Esophagus squamous epithelium (tissue), 4 donors: ENCODE measurements around the gene SLC34A2.

ENCODE experiments used
- POLR2A ChIP-seq, 4 donors: fragments of 450-650 bp; IDR thresholded peaks; one replicate each; pipeline ENCODE4 v1.6.1; 2017; ENCODE audit warnings: antibody characterized with exemption in 4 of 4, mild to moderate bottlenecking in 4 of 4, moderate library complexity in 3 of 4
- TF ChIP-seq, protein P1 (sequence below), 6 experiments: fragments of 450-650 bp in 4 of 6; fragments of 200-600 bp in 2 of 6; sonication (generic) in 2 of 6; IDR thresholded peaks; one replicate each; pipeline ENCODE4 v1.5.1; 2016 to 2019; ENCODE audit warnings: antibody characterized with exemption in 6 of 6, mild to moderate bottlenecking in 4 of 6, moderate library complexity in 4 of 6

DNA sequence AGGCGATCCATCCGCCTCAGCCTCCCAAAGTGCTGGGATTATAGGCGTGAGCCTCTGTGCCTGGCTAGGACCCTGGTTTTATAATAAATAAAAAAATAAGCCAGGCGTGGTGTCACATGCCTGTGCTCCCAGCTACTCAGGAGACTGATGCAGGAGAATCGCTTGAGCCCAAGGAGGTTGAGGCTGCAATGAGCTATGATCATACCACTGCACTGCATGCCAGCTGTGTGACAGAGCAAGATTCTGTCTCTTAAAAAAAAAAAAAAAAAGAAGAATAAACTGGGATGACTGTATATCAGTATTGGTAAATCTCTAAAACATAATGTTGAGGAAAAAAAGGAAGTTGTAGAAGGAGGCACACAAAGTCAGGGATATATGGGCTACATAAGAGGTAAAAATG is 45.7 kb upstream of the SLC34A2 start:
- TF ChIP-seq, protein P1, sequence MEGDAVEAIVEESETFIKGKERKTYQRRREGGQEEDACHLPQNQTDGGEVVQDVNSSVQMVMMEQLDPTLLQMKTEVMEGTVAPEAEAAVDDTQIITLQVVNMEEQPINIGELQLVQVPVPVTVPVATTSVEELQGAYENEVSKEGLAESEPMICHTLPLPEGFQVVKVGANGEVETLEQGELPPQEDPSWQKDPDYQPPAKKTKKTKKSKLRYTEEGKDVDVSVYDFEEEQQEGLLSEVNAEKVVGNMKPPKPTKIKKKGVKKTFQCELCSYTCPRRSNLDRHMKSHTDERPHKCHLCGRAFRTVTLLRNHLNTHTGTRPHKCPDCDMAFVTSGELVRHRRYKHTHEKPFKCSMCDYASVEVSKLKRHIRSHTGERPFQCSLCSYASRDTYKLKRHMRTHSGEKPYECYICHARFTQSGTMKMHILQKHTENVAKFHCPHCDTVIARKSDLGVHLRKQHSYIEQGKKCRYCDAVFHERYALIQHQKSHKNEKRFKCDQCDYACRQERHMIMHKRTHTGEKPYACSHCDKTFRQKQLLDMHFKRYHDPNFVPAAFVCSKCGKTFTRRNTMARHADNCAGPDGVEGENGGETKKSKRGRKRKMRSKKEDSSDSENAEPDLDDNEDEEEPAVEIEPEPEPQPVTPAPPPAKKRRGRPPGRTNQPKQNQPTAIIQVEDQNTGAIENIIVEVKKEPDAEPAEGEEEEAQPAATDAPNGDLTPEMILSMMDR (IDR thresholded peaks at IDR 0.05): no peak
- no peak for TF ChIP-seq POLR2A (IDR thresholded peaks at IDR 0.05)
